HCT116 (cell line): ENCODE data around the gene NR1I3. TPM values are rescaled to one million over a fixed set of nuclear protein-coding genes. Genes with fewer than 3 reads are reported as not detected.

Source experiments
- ATAC-seq: fragments of 200-7000 bp; cut with Tn5 transposase; 2 replicates; pipeline ENCODE4 v1.9.1; 2020; ENCODE audit warnings: mild to moderate bottlenecking, moderate library complexity
- BruUV-seq: library from RNA; stranded (reverse); fragments of 400-500 nt; replicated peaks from 2 replicates; lab custom pipeline; 2021; lab: Mats Ljungman, UMichigan
- CTCF ChIA-PET: fragments of 300-600 bp; sonication (Branson Sonifier 250); formaldehyde crosslinking; loops from one replicate; lab custom pipeline; 2021; ENCODE audit warnings: antibody characterized with exemption; lab: Charles Lee
- POLR2A ChIA-PET: fragments of 300-600, 350-600 bp; sonication (Branson Sonifier 250); formaldehyde crosslinking; loops from one replicate; lab custom pipeline; 2021; ENCODE audit warnings: antibody characterized with exemption; lab: Charles Lee
- RAD21 ChIA-PET, 2 experiments: fragments of 300-600 bp; sonication (Branson Sonifier 250); formaldehyde crosslinking; loops; one replicate each; lab custom pipeline; 2023; ENCODE audit warnings: low total read pairs in 2 of 2; ENCODE audit not compliant: uncharacterized antibody in 2 of 2, unreplicated experiment in 2 of 2, low non-redundant PET in 1 of 2; lab: Charles Lee
- DNase-seq: peaks from one replicate; pipeline ENCODE4 v3.0.0-alpha.2; 2010; ENCODE audit warnings: low read depth, low spot score
- H2AFZ ChIP-seq: fragments of 200-600 bp; shearing (Covaris generic), sonication (generic); 2 replicates; pipeline ENCODE4 v1.6.1; 2017; ENCODE audit warnings: low read depth, mixed run types, mixed read lengths, antibody characterized with exemption, low read length; ENCODE audit not compliant: poor library complexity, severe bottlenecking
- H3K27ac ChIP-seq: 2 replicates; pipeline ENCODE4 v1.5.1; 2012; ENCODE audit warnings: low read depth, low read length
- H3K27me3 ChIP-seq: fragments of 200-600 bp; sonication (generic); 2 replicates; pipeline ENCODE4 v1.6.1; 2016; ENCODE audit warnings: mixed run types, low read length, mixed read lengths; ENCODE audit not compliant: insufficient read depth
- H3K36me3 ChIP-seq, 2 experiments: fragments of 200-500 bp in 1 of 2; fragments of 200-600 bp in 1 of 2; sonication (Bioruptor generic) in 1 of 2; sonication (generic) in 1 of 2; 2 replicates each; pipeline versions ENCODE4 v1.5.1 to v1.6.1; 2014 to 2016; ENCODE audit warnings: low read length in 2 of 2, inconsistent platforms in 1 of 2, mixed read lengths in 1 of 2, mixed run types in 1 of 2; ENCODE audit not compliant: insufficient read depth in 2 of 2, control insufficient read depth in 1 of 2
- H3K4me1 ChIP-seq, 2 experiments: fragments of 200-600 bp in 1 of 2; sonication (generic) in 1 of 2; 2 replicates each; pipeline versions ENCODE4 v1.5.1 to v1.6.1; 2012 to 2017; ENCODE audit warnings: low read length in 2 of 2, inconsistent platforms in 1 of 2, mild to moderate bottlenecking in 1 of 2, mixed read lengths in 1 of 2, mixed run types in 1 of 2, moderate library complexity in 1 of 2; ENCODE audit not compliant: insufficient read depth in 2 of 2, control insufficient read depth in 1 of 2
- H3K4me2 ChIP-seq: fragments of 200-600 bp; sonication (generic); 2 replicates; pipeline ENCODE4 v1.6.1; 2017; ENCODE audit warnings: mixed run types, low read length, mixed read lengths
- H3K4me3 ChIP-seq, 2 experiments: fragments of 200-600 bp in 1 of 2; sonication (generic) in 1 of 2; replicated peaks in 1 of 2; 2 replicates each; pipeline ENCODE4 v1.5.1; 2011 to 2016; ENCODE audit warnings: low read length in 2 of 2, control low read depth in 1 of 2, low read depth in 1 of 2, mild to moderate bottlenecking in 1 of 2, mixed read lengths in 1 of 2, mixed run types in 1 of 2
- H3K79me2 ChIP-seq: fragments of 200-600 bp; sonication (generic); 2 replicates; pipeline ENCODE4 v1.6.1; 2017; ENCODE audit warnings: mild to moderate bottlenecking, mixed run types, low read length, moderate library complexity, mixed read lengths; ENCODE audit not compliant: insufficient read depth
- H3K9ac ChIP-seq: fragments of 200-600 bp; sonication (generic); 2 replicates; pipeline ENCODE4 v1.6.1; 2016; ENCODE audit warnings: low read length, mixed read lengths
- H3K9me2 ChIP-seq: fragments of 200-600 bp; sonication (generic), shearing (Covaris generic); 2 replicates; pipeline ENCODE4 v1.6.1; 2017; ENCODE audit warnings: mixed run types, mild to moderate bottlenecking, moderate library complexity; ENCODE audit not compliant: insufficient read depth
- H3K9me3 ChIP-seq, 2 experiments: fragments of 200-500 bp in 1 of 2; fragments of 200-600 bp in 1 of 2; sonication (Bioruptor generic) in 1 of 2; sonication (generic) in 1 of 2; 2 replicates each; pipeline ENCODE4 v1.6.1; 2014 to 2017; ENCODE audit warnings: low read length in 2 of 2, mixed read lengths in 2 of 2, inconsistent platforms in 1 of 2, low read depth in 1 of 2, mild to moderate bottlenecking in 1 of 2, mixed run types in 1 of 2, moderate library complexity in 1 of 2; ENCODE audit not compliant: control insufficient read depth in 1 of 2, insufficient read depth in 1 of 2
- H4K20me1 ChIP-seq: fragments of 200-600 bp; sonication (generic), shearing (Covaris generic); 2 replicates; pipeline ENCODE4 v1.6.1; 2017; ENCODE audit warnings: mixed run types, mild to moderate bottlenecking, moderate library complexity; ENCODE audit not compliant: insufficient read depth
- CEBPB ChIP-seq: IDR thresholded peaks from 2 replicates; pipeline ENCODE4 v1.6.1; 2012; ENCODE audit warnings: low read depth
- CTCF ChIP-seq, 3 experiments: fragments of 200-600 bp in 1 of 3; sonication (generic) in 1 of 3; IDR thresholded peaks in 2 of 3; conservative IDR thresholded peaks in 1 of 3; 2 replicates each; pipeline ENCODE4 v1.5.1; 2012 to 2017; ENCODE audit warnings: low read depth in 2 of 3, low read length in 2 of 3, antibody characterized with exemption in 1 of 3, borderline replicate concordance in 1 of 3, control low read depth in 1 of 3, mild to moderate bottlenecking in 1 of 3, mixed read lengths in 1 of 3, mixed run types in 1 of 3, moderate library complexity in 1 of 3; ENCODE audit not compliant: insufficient read depth in 1 of 3
- EZH2 ChIP-seq: fragments of 200-600 bp; sonication (generic); IDR thresholded peaks from 2 replicates; pipeline ENCODE4 v1.6.1; 2017; ENCODE audit warnings: antibody characterized with exemption, mixed run types
- EZH2phosphoT487 ChIP-seq: fragments of 200-600 bp; IDR thresholded peaks from 2 replicates; pipeline ENCODE4 v1.6.1; 2018; ENCODE audit warnings: antibody characterized with exemption, borderline replicate concordance
- FOSL1 ChIP-seq: IDR thresholded peaks from 2 replicates; pipeline ENCODE4 v1.6.1; 2012; ENCODE audit warnings: low read depth
- JUND ChIP-seq: IDR thresholded peaks from 2 replicates; pipeline ENCODE4 v1.6.1; 2012
- MAX ChIP-seq: IDR thresholded peaks from 2 replicates; pipeline ENCODE4 v1.6.1; 2012
- POLR2A ChIP-seq: IDR thresholded peaks from 2 replicates; pipeline ENCODE4 v1.7.0; 2011; ENCODE audit warnings: borderline replicate concordance; ENCODE audit not compliant: insufficient read depth, insufficient read length; ENCODE audit errors: extremely low read depth
- RAD21 ChIP-seq: IDR thresholded peaks from 2 replicates; pipeline ENCODE4 v1.6.1; 2012; ENCODE audit warnings: low read depth, mild to moderate bottlenecking
- REST ChIP-seq: IDR thresholded peaks from 2 replicates; pipeline ENCODE4 v1.6.1; 2012; ENCODE audit warnings: low read depth
- SIN3A ChIP-seq: IDR thresholded peaks from 2 replicates; pipeline ENCODE4 v1.6.1; 2012; ENCODE audit warnings: low read depth
- SRF ChIP-seq: IDR thresholded peaks from 2 replicates; pipeline ENCODE4 v1.6.1; 2012; ENCODE audit warnings: low read depth
- YY1 ChIP-seq: IDR thresholded peaks from 2 replicates; pipeline ENCODE4 v1.6.1; 2011; ENCODE audit warnings: low read length, low read depth, moderate library complexity, mild to moderate bottlenecking; ENCODE audit not compliant: insufficient replicate concordance; ENCODE audit errors: extremely low read depth
- ZBTB33 ChIP-seq: IDR thresholded peaks from 2 replicates; pipeline ENCODE4 v1.6.1; 2011; ENCODE audit warnings: mild to moderate bottlenecking, low read length, moderate library complexity; ENCODE audit not compliant: insufficient replicate concordance; ENCODE audit errors: extremely low read depth
- ZFX ChIP-seq: fragments of 450-650 bp; IDR thresholded peaks from 2 replicates; pipeline ENCODE4 v1.6.1; 2017
- ZNF274 ChIP-seq: fragments of 200-500 bp; sonication (Bioruptor generic); IDR thresholded peaks from 2 replicates; pipeline ENCODE4 v1.6.1; 2014; ENCODE audit warnings: mild to moderate bottlenecking, low read depth, low read length, inconsistent platforms
- intact Hi-C: fragments of 100-400 bp; cut with micrococcal nuclease; formaldehyde crosslinking; loops from 2 replicates; pipeline ENCODE4 v1.10.0; 2022
- total RNA-seq: library from RNA; stranded (reverse); gene quantifications from one replicate; pipeline ENCODE4 v1.2.1, GENCODE V29; 2021; ENCODE audit not compliant: unreplicated experiment

The NR1I3 gene
- total RNA-seq, 1 experiment from 2014 or later, result not detected

GRCh38 chr1:161198897-161199431, 39.0 kb downstream of the NR1I3 start, which contains the start of gene ADAMTS4:
ADAMTS4 (minus strand) TSS chr1:161199054; CDS start chr1:161198627, 427 bp downstream.
- H3K9ac ChIP-seq, result no peak within 1 kb of the TSS
- BruUV-seq, result no TSS peak
- no peaks in the 10 kb centered on the region for H3K27me3 ChIP-seq
- peaks cover 17% of the 10 kb centered on the region for H3K79me2 ChIP-seq
- no peaks in the 10 kb centered on the region for H4K20me1 ChIP-seq
- no peak within 1 kb of the TSS for H3K4me3 ChIP-seq
- intact Hi-C loops, result no loop called here
- H2AFZ ChIP-seq, result no peak within 1 kb of the TSS
- H3K9me3 ChIP-seq, result no peaks in the 10 kb centered on the region
- ChIA-PET RAD21 (no interaction called here), CTCF (interaction anchor here (1.0 to 1.6 kb wide), 2 partner anchors 18 to 241 kb away, joined by 3 to 4 read pairs; no protein-coding TSS in a partner anchor), POLR2A (no interaction called here)
- DNase-seq, result no peak
- H3K36me3 ChIP-seq, result peaks cover under 1 to 7% of the 10 kb centered on the region in 2 experiments; a peak in 2 of 4 replicates
- H3K27ac ChIP-seq, result no peak within 1 kb of the TSS
- H3K4me1 ChIP-seq, result peaks cover 8 to 38% of the 10 kb centered on the region in 2 experiments; a peak in 3 of 4 replicates
- TF ChIP-seq ZFX (no peak), EZH2 (no peak), CEBPB (no peak), POLR2A (no peak), JUND (no peak), YY1 (no peak), EZH2phosphoT487 (no peak), CTCF (IDR thresholded peaks at IDR 0.05 in 2 of 3, conservative IDR thresholded peaks at IDR 0.05 in 1 of 3; ENCODE audit: borderline replicate concordance in 1 of 3, insufficient read depth in 1 of 3, low read depth in 2 of 3, low read length in 2 of 3) (no peak), ZNF274 (no peak), SIN3A (no peak), FOSL1 (no peak), ZBTB33 (no peak), RAD21 (no peak), MAX (no peak), REST (no peak), SRF (no peak)
- no peak within 1 kb of the TSS for H3K4me2 ChIP-seq
- no peak for ATAC-seq
- H3K9me2 ChIP-seq, result no peaks in the 10 kb centered on the region
